NCI-H2227 (cell line): ENCODE data around the gene EPHA2.
A peak's percentile ranks its signal among the peaks of the same experiment; 100 is the strongest.

ENCODE experiments used
- DNase-seq: peaks from one replicate; lab custom pipeline; 2025; ENCODE audit not compliant: unreplicated experiment; lab: John Stamatoyannopoulos, UW

The EPHA2 gene

DNA sequence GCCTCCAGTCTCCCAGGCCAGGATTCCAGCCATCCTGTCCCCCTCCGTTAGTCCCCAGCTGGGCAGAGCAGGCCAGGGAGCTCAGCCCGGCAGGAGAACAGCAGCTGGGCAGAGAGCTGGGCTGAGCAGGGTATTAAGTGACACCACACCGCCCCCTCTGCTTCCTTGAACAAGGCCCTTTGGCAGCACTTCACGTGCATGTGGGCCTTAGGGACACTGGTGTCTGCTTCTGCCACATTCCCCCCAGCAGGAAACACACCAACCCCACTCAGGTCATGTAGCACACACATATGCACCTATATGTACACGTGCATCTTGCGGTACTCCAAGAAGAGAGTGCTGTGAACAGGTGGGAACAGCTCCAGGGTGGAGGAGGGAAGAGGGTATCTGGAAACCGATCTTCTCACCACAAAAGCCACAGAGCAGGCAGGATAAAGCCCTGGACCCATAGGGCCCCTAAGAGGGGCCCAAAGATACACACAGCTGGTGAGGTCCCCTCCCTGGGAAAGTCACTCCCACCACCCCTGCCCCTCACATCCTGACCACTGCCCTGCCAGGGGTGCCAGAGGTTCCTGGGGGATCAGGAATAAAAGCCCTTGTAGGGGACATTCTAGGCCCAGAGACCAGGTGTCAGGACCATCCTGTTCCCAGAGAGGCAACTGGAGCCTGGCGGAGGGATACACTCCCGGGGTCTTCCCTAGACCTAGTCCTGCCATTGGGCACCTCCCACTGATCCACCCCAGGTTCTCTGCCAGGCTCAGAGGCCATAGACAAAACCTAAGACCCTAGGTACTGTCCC lies 4.5 kb downstream of the EPHA2 start:
- DNase-seq, result no peak

DNA sequence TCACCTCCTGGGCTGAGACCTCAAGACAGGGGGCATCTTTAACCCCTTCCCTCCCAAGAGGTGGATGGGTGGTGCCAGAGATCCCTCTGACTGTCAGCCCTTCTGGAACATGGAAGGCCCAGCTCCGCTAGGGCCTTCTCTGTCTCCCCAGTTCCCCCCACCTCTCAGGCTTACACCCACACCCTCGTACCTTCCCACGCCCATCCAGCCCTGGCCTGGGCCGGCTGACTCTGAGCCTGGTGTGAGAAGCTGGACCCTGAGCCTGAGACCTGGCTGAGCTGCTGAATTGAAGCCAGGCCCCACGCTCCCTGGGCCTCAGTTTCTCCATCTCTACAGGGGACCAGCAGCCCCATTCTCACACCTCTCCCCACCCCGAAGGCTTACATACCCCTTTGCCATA lies 5.4 kb downstream of the EPHA2 start:
- no peak for DNase-seq

DNA sequence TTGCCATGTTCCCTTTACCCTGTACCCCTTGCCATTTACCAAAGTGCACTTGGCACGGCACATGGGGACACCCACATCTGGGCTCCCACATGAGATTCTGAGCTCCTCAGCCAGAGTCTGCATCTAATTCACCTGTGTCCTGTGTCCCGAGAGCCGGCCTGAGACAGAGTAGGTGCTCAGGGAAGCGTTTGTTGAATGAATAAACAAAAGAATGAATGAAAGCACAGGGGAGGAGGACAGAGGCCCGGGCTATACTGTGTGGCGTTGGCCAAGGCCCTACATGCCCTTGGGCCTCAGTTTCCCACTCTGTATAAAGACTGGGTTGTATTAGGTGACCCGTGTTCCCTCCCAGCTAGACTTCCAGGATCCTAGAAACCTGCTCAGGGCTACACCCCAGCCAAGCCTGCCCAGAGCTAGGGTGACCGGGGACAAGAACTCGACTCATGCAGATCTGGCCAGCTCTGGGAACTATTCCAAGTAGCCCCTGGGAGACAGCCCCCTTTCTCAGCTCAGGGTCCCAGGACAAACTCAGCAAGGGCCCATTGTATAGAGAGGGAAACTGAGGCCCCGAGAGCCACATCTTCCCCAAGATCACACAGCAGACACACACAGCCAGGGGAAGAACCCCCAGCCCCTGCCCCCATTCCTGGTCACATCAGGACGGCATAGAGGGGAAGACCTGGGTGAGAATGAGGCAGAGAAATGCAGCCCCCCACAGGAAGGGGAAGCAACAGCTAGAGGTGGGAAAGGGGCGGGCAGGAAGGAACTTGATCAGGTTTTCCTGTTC lies 6.0 kb downstream of the EPHA2 start:
- DNase-seq, result no peak

DNA sequence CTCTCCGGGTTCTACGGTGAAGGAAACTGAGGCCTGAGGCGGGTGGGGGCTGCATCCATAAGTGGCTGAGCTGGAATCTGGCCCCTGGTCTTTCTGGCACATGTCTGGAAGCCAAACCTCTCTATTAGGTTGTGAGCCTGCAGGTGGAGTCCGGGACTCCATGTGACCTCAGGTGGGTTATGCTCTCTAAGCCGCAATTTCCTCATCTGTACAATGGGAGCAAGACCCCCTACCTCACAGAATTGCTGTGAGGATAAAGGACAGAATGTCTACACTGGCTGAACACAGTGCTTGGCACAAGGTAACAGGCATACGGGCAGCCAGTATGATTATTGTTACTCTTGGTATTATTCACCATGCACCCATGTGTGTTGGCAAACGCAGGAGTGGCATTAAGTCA lies 6.7 kb downstream of the EPHA2 start:
- DNase-seq, result no peak

DNA sequence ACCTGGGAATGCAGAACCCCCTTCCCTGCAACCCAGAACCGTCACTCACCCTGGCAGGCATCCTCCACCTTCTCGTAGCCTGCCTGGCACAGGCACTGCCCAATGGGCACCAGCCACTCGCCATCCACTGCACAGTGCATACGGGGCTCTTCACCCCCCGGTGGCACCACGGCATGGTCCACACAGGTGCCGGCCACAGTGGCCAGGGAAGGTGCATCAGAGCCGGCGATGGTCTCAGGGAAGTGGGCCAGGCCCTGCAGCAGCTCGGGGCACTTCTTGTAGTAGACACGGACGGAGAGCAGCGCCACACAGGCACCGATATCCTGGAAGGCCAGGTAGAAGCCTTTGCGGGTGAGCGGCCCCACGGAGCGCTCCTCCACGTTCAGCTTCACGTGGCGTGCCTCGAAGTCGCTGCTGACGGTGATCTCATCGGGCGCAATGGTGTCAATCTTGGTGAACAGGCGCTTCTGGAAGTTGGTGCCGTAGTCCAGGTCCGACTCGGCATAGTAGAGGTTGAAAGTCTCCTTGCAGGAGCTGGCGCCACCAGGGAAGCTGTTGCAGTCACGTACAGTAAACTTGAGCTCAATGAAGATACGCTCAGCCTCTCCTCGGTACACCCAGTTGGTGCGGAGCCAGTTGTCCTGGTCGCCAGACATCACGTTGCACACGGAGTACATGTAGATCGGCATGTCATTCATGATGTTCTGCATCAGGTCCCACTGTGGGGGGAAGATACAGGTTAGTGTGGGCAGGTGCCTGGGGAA lies 7.4 kb downstream of the EPHA2 start:
- no peak for DNase-seq

DNA sequence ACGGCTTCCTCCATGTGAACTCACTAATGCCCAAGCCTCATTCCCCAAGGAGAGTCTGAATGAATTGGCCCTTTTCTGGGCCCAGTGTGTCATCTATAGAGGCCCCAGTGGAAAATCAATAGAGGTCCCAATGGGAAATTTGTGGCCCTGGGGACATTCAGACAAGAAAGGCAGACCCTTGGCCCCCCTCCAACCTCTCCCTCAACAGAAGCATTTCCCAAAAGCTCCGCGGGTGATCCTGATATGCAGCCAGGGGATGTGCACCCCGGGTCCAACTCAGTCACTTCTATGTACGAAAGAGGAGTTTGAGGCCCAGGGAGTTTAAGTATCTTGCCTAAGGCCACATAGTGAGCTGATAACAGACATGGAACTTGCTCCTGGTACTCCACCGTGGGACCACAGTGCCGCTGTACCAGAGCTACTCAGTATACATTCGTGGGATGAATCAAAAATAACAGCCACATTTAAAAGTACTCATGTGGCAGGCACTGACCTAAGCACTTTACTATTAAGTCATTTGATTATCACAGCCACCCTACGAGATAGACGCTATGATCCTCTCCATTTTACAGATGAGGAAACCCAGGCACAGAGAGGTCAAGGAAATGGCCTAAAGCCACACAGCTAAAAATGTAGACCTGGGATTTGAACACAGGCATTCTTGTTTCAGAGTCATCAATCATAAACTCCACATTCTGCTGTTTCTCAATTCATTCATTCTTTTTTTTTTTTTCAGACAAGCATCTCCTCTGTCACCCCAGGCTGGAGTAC lies 8.5 kb downstream of the EPHA2 start:
- DNase-seq, result no peak

DNA sequence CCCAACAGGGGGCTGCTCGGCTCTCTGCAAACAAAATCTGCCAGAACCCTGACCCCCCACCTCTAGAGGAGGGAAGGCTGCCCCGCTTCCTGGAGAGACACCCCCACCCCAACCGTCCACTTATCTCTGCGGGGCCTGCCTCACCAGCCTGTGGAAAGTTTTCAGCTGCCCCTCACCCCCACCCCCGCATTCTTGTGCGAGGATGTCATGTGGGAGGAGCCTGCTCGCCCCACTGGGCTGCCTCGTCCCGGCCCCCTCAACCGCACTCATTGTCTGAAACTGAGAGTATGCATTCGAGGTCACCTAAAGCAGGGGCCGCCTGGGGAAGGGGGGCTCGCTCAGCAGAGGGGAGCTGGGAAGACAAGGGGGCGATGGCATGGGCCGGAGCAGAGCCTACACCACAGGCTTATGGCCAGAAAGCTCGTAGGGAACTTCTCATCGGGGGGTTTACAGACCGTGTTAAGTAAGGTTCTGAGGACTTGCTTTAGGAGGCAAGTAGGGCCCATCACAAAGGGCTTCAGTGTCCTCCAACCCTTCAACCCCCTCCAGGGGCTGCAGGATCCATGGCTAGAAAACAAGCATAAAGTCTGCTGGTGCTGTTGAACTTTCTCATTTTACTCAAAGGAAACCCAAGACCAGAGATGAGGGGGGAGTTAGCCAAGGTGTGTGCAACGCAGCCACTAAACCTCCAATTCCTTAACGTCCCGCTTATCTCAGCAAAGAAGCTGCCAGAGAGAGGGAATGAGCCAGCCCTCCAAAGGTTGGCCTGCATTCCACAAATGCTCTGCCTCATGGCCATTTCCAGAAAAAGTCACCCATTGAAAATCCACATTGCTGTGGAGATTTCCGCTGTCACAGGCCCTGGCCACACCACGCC lies 9.4 kb downstream of the EPHA2 start:
- peak; percentile 25 for DNase-seq

DNA sequence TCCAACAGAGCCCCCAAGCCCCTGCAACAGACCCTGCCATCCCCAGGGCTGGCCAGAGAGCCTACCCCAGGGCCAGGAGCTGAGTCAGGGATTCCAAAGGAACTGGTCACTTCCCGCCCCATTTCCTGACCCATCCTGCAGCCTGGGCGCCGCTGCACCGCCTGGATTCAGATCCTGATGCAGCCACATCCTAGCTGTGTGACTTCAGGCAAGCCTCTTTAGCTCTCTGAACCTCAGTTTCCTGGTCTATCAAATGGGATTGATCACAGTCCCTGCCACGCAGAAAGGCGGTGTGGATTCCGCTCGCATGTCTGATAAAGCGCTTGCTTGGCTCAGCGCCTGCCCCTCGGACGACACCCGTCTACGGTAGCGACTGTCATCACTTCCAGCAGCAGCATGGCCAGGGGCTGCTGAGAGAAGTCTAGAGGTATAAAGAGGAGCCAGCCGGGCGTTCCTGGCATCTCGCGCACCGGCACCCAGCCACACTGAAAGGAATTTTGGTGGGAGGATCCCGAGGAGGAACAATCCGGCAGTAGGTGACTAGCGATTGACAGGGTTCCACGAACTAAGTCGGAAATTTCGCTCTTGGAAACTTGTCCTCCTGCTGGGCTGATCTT lies 10.1 kb downstream of the EPHA2 start:
- peak; percentile 22 for DNase-seq

DNA sequence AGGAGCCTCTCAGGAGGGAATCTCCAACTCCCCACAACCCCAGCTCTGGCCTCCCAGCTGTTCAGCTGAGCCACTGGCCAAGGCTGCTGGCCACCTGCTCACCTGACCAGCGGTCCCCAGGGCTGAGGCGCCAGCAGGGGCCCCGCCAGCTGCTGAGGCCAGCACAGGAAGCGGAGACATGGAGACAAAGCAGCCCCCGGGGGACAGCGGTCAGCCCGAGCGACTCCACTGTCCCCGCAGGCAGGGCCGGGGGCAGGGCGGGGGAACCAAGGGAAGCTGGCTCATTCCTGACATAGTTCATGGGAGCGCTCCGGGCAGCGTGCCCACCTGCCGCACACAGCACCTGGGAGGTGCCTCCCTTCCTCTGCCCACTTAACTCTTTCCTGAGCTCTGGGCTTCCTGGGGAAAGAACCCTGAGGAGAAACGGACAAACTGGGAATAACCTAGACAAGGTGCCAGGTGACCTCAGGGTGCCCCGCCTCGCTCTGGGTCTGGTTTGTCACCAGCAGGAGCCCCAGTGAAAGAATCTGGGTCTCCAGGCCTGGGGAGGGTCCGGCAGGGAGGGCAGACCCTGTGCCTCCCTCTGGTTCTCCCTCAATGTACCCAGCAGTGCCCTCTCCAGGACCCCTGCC lies 10.7 kb downstream of the EPHA2 start:
- no peak for DNase-seq

DNA sequence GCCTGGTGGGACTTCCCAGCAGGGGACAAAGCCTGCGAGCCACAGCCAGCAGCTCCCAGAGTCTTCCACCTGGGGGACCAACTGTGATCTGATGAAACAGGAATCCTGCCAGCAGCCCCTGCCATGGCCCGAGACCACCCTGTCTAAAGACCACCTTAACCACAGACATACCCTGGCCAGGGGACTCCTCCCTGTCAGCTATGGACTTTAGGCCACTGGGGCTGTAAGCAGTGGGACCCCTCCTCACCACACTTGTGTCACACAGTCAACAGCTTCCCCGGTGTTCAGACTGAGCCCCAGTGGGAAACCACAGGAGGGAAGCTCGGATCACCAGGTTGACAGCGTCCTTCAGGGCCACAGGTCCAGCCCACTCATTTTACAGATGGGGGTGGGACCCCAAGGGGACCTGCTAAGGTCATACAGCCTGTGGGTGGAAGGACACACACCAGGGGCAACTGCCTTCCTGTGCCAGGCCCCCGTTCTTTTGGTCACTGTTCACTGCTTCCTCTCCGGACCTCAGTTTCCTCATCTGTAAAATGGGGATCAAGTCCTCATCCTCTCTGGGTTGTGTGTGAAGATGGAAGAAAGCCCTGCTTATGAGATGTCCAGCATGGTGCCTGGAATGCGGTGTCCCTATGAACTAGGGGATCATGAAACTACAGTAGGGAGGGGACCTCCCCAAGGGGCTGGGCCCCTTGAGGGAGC lies 11.4 kb downstream of the EPHA2 start:
- no peak for DNase-seq

DNA sequence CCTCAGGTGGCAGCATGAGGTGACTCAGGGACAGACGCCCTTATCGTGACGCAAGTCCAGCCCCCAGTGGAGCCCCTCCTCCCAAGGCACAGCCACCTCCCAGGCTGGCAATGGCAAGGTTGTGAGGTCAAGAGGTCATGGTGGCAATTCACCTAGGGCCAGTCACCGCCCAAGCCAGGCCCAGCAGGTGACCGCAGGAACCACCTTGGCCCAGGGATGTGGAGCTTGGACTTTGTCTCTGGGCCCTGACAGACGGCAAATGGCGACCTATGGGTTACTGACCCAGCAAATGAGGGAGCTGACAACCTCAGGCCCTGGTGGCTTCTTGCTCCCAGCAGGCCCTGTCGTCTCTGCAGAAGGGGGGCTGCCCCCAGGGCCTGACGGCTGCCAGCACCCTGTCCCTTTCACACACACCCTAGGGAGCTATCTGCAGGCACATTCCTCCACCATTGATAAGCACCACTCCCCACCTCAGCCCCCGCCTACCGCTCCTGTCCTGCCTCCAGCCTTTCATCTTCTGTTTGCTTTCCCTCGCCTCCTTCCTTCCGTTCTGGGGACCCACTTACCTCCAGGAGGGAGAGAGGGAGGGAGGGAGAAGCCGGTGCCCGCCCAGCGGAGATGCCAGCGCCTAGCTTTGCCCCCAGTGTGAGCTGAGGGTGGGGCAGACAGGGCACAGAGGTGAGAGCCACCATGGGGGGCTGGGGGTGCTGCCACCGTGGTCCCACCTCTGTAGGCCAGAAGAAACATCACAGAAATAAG lies 12.1 kb downstream of the EPHA2 start:
- DNase-seq, result no peak

DNA sequence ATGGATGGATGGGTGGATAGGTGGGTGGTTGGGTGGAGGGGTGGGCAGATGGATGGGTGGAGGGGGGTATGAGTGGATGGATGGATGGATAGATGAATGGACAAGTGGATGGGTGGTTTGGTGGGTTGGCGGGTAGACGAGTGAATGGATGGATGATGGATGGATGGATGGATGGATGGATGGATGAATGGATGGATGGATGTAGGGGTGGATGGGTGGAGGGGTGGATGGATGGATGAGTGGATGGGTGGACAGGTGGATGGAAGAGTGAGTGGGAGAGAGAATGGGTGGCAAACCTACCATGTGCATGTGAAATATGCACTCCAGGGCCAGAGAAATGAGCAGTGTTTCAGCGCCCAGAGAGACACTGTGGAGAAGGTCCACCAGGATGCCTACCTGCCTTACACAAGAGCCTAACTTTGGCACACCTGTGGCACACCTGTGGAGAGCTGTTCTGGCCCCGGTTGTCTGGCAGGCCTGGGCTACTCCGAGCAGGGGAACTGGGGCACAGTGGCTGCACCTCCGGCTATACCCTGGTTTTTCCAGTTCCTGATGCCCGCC lies 12.8 kb downstream of the EPHA2 start:
- DNase-seq, result no peak

DNA sequence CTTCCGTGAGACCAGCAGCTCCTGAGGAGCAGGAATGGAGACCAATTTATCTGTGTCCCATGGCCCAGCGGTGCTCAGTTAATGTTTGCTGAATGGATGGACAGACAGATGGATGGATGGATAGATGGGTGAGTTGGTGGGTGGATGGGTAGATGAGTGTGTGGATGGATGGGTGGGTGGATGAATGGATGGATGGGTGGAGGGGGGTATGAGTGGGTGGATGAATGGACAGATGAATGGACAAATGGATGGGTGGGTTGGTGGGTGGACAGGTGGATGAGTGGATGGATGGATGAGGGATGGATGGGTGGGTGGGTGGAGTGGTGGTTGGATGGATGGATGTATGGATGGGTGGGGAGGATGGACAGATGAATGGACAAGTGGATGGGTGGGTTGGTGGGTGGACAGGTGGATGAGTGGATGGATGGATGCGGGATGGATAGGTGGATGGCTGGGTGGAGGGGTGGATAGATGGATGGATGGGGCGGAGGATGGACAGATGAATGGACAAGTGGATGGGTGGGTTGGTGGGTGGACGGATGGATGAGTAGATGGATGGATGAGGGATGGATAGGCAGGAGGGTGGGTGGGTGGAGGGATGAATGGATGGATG lies 13.4 kb downstream of the EPHA2 start:
- DNase-seq, result no peak

DNA sequence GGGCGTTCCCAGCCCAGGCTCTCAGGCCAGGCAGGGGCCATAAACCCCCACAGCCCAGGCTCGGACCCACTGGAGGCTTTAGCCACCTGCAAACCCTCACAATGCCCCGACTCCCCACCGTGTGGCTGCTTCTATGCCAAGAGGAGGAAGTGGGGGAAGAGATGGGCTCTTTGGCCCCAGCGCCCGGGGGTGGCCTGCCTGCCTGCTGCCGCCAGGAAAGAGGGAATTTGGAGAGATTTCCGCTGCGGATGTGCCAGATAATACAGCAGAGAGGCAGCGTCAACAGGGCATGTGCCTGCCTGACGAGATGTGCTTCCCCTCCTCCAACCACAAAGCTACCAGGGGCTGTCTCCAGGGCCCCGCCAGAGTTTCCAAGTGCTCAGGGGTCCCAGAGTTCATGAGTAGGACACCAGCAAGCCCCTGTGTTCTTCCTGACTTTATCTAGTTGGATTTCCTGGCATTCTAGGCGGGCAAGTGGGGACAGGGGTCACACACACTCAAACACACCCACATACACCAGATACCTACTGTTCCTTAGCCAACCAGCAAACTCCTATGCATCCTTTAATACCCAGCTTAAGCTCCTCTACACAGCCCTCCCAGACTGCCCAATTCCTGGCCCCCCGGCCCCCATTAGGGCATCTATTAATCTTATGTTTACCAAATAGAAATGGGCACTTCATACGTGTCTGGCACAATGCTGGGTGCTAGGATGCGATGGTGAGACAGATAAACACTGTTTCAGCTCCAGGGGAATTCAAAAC lies 14.1 kb downstream of the EPHA2 start:
- DNase-seq, result no peak

DNA sequence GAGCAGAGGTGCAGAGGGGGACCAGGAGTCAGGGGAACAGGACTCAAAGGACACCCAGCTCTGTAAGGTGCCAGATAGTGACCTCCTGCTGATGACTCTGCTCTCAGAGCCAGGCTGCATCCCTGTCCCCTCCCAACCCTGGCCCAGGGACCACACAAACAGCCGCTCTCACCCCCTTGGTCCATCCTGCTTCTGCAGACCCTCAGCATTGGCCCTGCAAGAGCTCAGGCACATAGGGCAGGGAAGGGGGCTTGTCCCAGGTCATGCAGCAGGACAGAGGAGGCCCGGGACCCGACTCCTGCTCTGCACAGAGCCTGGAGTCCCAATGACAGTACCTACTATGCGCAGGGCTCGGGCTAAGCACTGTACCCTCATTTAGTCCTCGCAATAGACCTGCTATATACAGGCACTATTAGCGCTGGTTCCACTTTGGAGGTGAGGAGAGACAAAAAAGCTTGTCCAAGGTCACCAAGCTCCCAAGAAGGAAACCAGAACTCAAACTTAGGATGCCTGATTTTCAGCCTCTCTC lies 15.7 kb downstream of the EPHA2 start:
- no peak for DNase-seq

DNA sequence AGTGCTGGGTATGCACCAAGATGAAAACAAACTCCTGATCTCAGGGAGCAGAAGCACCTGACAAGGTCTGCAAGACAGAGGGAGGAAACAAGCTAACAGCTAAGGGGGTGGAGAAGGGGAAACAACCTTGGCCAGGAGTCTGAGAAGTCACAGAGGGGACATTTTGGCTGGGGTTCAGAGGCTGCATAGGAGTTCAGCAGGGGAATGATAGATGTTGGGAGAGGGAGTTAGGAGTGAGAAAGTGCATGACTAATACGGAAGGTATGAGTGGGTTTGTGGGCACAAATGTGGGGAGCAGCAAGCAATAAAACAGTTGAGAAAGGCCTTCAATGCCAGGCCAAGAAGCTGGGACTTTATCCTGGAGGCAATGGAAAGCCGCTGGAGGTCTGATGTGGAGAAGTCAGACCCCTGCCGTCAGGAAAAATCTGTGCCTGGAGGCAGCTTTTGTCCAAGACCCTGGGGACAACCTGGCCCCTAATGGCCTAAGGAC lies 16.4 kb downstream of the EPHA2 start:
- no peak for DNase-seq
